ENCODE data around the gene EPS8L3. TPM values are rescaled to one million over a fixed set of nuclear protein-coding genes. Genes with fewer than 3 reads are reported as not detected.

Gene EPS8L3
- total and polyA plus RNA-seq, 12 donors: 0.08 to 0.32 TPM; not detected in 10

- no peak overlapping the region for H3K27ac ChIP-seq
- no peaks in the 10 kb centered on the region for H3K36me3 ChIP-seq (replicated peaks in 1 of 2)
These were observed 40.2 kb upstream of the EPS8L3 start for GRCh38 chr1:109803901-109804331.

GRCh38 chr1:109802901-109803561, 39.3 kb upstream of the EPS8L3 start:
- Histone ChIP-seq H3K4me1 (replicated peaks in 1 of 2) (no peaks in the 10 kb centered on the region), H3K4me3 (no peak overlapping the region), H3K36me3 (replicated peaks in 1 of 2) (no peaks in the 10 kb centered on the region), H3K9me3 (replicated peaks in 1 of 3) (no peaks in the 10 kb centered on the region), H3K27ac (no peak overlapping the region), H3K27me3 (no peaks in the 10 kb centered on the region)
- DNase-seq: peak in 2 of 7 donors; percentile 6 to 39
- TF ChIP-seq POLR2A (IDR thresholded peaks at IDR 0.05) (no peak), CTCF (IDR thresholded peaks at IDR 0.05) (no peak)
- 82 to 90% (median 86%) methylated on average over 4 to 5 of the region's 5 CpGs for WGBS, 4 donors
- intact Hi-C loops (cut with DNase I): no loop called here

More at GRCh38 chr1:109803901-109804331, 40.2 kb upstream of the EPS8L3 start:
- H3K4me3 ChIP-seq: no peak overlapping the region
- 70 to 94% (median 82%) methylated on average over 7 to 10 of the region's 10 CpGs for WGBS, 4 donors
- DNase-seq: peak in 2 of 7 donors; percentile 10 to 49
- no peaks in the 10 kb centered on the region for H3K4me1 ChIP-seq (replicated peaks in 1 of 2)
- TF ChIP-seq CTCF (IDR thresholded peaks at IDR 0.05) (no peak), POLR2A (IDR thresholded peaks at IDR 0.05) (no peak)
- H3K9me3 ChIP-seq (replicated peaks in 1 of 3): no peaks in the 10 kb centered on the region
- intact Hi-C loops (cut with DNase I): no loop called here
- H3K27me3 ChIP-seq: no peaks in the 10 kb centered on the region

GRCh38 chr1:109802136-109802900, 38.6 kb upstream of the EPS8L3 start:
- DNase-seq: peak in 2 of 7 donors; percentile 5 to 27
- H3K4me1 ChIP-seq (replicated peaks in 1 of 2): no peaks in the 10 kb centered on the region
- H3K27ac ChIP-seq: no peak overlapping the region
- H3K9me3 ChIP-seq (replicated peaks in 1 of 3): no peaks in the 10 kb centered on the region
- intact Hi-C loops (cut with DNase I): no loop called here
- H3K4me3 ChIP-seq: no peak overlapping the region
- no peaks in the 10 kb centered on the region for H3K27me3 ChIP-seq
- no peaks in the 10 kb centered on the region for H3K36me3 ChIP-seq (replicated peaks in 1 of 2)
- 89 to 92% (median 90%) methylated on average over 13 to 17 of the region's 17 CpGs for WGBS, 4 donors
- no peak for TF ChIP-seq CTCF (IDR thresholded peaks at IDR 0.05)
- no peak for TF ChIP-seq POLR2A (IDR thresholded peaks at IDR 0.05)

GRCh38 chr1:109801791-109802135, 38.0 kb upstream of the EPS8L3 start:
- DNase-seq: peak in 2 of 7 donors; percentile 6 to 21
- Histone ChIP-seq H3K4me3 (no peak overlapping the region), H3K4me1 (replicated peaks in 1 of 2) (peaks cover 0 to 2% of the 10 kb centered on the region in 2 donors), H3K27ac (no peak overlapping the region), H3K36me3 (replicated peaks in 1 of 2) (no peaks in the 10 kb centered on the region), H3K9me3 (replicated peaks in 1 of 3) (no peaks in the 10 kb centered on the region), H3K27me3 (no peaks in the 10 kb centered on the region)
- 67 to 82% (median 70%) methylated on average over 3 of the region's 3 CpGs for WGBS, 4 donors
- TF ChIP-seq POLR2A (IDR thresholded peaks at IDR 0.05) (no peak), CTCF (IDR thresholded peaks at IDR 0.05) (no peak)
- intact Hi-C loops (cut with DNase I): no loop called here
